AG10803 (cell line): ENCODE measurements around the gene KCNQ1.
A peak's percentile ranks its signal among the peaks of the same experiment; 100 is the strongest.

Experiments
- DNase-seq: peaks from one replicate; pipeline ENCODE4 v3.0.0; 2010; ENCODE audit warnings: low read depth
- H3K4me3 ChIP-seq: 2 replicates; pipeline ENCODE4 v1.5.1; 2011; ENCODE audit warnings: mild to moderate bottlenecking, low read length, control low read depth
- CTCF ChIP-seq: conservative IDR thresholded peaks from 2 replicates; pipeline ENCODE4 v1.5.1; 2011; ENCODE audit warnings: mild to moderate bottlenecking, low read length, control low read depth, inconsistent platforms

KCNQ1 gene

GRCh38 chr11:2880646-2881045 is 435.8 kb downstream of the KCNQ1 start:
- no peak for DNase-seq
- no peak for TF ChIP-seq CTCF
- H3K4me3 ChIP-seq, result no peak overlapping the region

- TF ChIP-seq CTCF, result no peak
- no peak for DNase-seq
- H3K4me3 ChIP-seq, result no peak overlapping the region
Measured at GRCh38 chr11:2881076-2881980, 436.5 kb downstream of the KCNQ1 start.

GRCh38 chr11:2881981-2882375 is 437.2 kb downstream of the KCNQ1 start:
- H3K4me3 ChIP-seq, result no peak overlapping the region
- no peak for TF ChIP-seq CTCF
- no peak for DNase-seq

GRCh38 chr11:2882396-2883110 is 437.7 kb downstream of the KCNQ1 start:
- no peak overlapping the region for H3K4me3 ChIP-seq
- TF ChIP-seq CTCF, result no peak
- DNase-seq, result no peak

GRCh38 chr11:2883640-2883978 is 438.8 kb downstream of the KCNQ1 start:
- H3K4me3 ChIP-seq, result peak overlapping the region; percentile 55
- no peak for DNase-seq
- no peak for TF ChIP-seq CTCF

GRCh38 chr11:2883979-2884815 is 439.4 kb downstream of the KCNQ1 start:
- H3K4me3 ChIP-seq, result peak overlapping the region; percentile 55
- TF ChIP-seq CTCF, result no peak
- peak; percentile 23 for DNase-seq
